Keratinocyte (primary cell): ENCODE measurements around the gene TXNL1. TPM values are rescaled to one million over a fixed set of nuclear protein-coding genes. Genes with fewer than 3 reads are reported as not detected.

Source experiments
- DNase-seq: peaks from one replicate; pipeline ENCODE4 v3.0.0-alpha.2; 2011; ENCODE audit warnings: low read depth, missing footprints, low spot score
- FAIRE-seq: peaks from 2 replicates; lab custom pipeline; 2011; peaks lifted over from hg19 to GRCh38; lab: Jason Lieb, UNC
- H2AFZ ChIP-seq: 2 replicates; pipeline ENCODE4 v1.6.0; 2012; ENCODE audit warnings: low read length, control low read depth, inconsistent platforms; ENCODE audit not compliant: control insufficient read depth
- H3K27ac ChIP-seq: 2 replicates; pipeline ENCODE4 v1.5.1; 2011; ENCODE audit warnings: low read length; ENCODE audit not compliant: control insufficient read depth, insufficient read depth
- H3K27me3 ChIP-seq: 3 replicates; pipeline ENCODE4 v1.6.0; 2011; ENCODE audit warnings: low read length; ENCODE audit not compliant: control insufficient read depth, insufficient read depth; ENCODE audit errors: extremely low read depth
- H3K36me3 ChIP-seq, 2 experiments: 2 replicates in 1 of 2; 3 replicates in 1 of 2; pipeline ENCODE4 v1.5.1; 2011; ENCODE audit warnings: low read length in 2 of 2, mild to moderate bottlenecking in 1 of 2; ENCODE audit not compliant: control insufficient read depth in 2 of 2, insufficient read depth in 2 of 2; ENCODE audit errors: extremely low read depth in 1 of 2
- H3K4me1 ChIP-seq: 3 replicates; pipeline ENCODE4 v1.5.1; 2011; ENCODE audit warnings: low read length; ENCODE audit not compliant: control insufficient read depth, insufficient read depth; ENCODE audit errors: extremely low read depth
- H3K4me2 ChIP-seq: 3 replicates; pipeline ENCODE4 v1.6.0; 2011; ENCODE audit warnings: low read depth, low read length; ENCODE audit not compliant: control insufficient read depth, insufficient read depth; ENCODE audit errors: extremely low read depth
- H3K4me3 ChIP-seq, 3 experiments: fragments of 200-600 bp in 1 of 3; sonication (generic) in 1 of 3; 2 replicates in 2 of 3; 3 replicates in 1 of 3; pipeline ENCODE4 v1.5.1; 2011 to 2016; ENCODE audit warnings: low read length in 3 of 3, mild to moderate bottlenecking in 3 of 3, control low read depth in 2 of 3, inconsistent platforms in 1 of 3, low read depth in 1 of 3, mixed read lengths in 1 of 3, mixed run types in 1 of 3, moderate library complexity in 1 of 3; ENCODE audit not compliant: control insufficient read depth in 2 of 3, insufficient read depth in 2 of 3; ENCODE audit errors: extremely low read depth in 1 of 3
- H3K79me2 ChIP-seq: 2 replicates; pipeline ENCODE4 v1.6.0; 2012; ENCODE audit warnings: low read length; ENCODE audit not compliant: control insufficient read depth, insufficient read depth
- H3K9ac ChIP-seq: 3 replicates; pipeline ENCODE4 v1.6.0; 2011; ENCODE audit warnings: low read length; ENCODE audit not compliant: control insufficient read depth, insufficient read depth; ENCODE audit errors: extremely low read depth
- H3K9me1 ChIP-seq: 3 replicates; pipeline ENCODE4 v1.6.0; 2011; ENCODE audit warnings: low read length; ENCODE audit not compliant: control insufficient read depth, insufficient read depth; ENCODE audit errors: extremely low read depth
- H3K9me3 ChIP-seq: 2 replicates; pipeline ENCODE4 v1.5.1; 2012; ENCODE audit warnings: low read depth, low read length; ENCODE audit not compliant: control insufficient read depth
- H4K20me1 ChIP-seq: 3 replicates; pipeline ENCODE4 v1.6.0; 2011; ENCODE audit warnings: low read length; ENCODE audit not compliant: control insufficient read depth, insufficient read depth; ENCODE audit errors: extremely low read depth
- EZH2 ChIP-seq: IDR thresholded peaks from one replicate; pipeline ENCODE4 v1.6.1; 2012; ENCODE audit warnings: inconsistent platforms, mild to moderate bottlenecking, low read length, moderate library complexity
- dilution Hi-C: fragments of 300-500 bp; cut with MboI; formaldehyde crosslinking; loops from one replicate; pipeline ENCODE4 v1.7.0; 2020; ENCODE audit warnings: low sequenced_read_pairs; ENCODE audit not compliant: extremely low pct_ligation_motif_present
- polyA plus RNA-seq, 5 experiments: library from polyadenylated mRNA; depleted of rRNA in 3 of 5; stranded (reverse) in 3 of 5; stranded (forward) in 1 of 5; unstranded in 1 of 5; fragments of >200 nt; gene quantifications; 1 replicate in 1 of 5; 2 replicates in 3 of 5; 3 replicates in 1 of 5; pipeline versions ENCODE4 v1.2.1 to v1.2.3, GENCODE V29; 2011 to 2012; ENCODE audit warnings: missing spikeins in 2 of 5, low read depth in 1 of 5, low replicate concordance in 1 of 5
- TF ChIP-seq, protein P1 (sequence below), 3 experiments: IDR thresholded peaks in 1 of 3; conservative IDR thresholded peaks in 1 of 3; optimal IDR thresholded peaks in 1 of 3; 2 replicates in 2 of 3; 3 replicates in 1 of 3; pipeline versions ENCODE3 to v1.5.1; 2011; ENCODE audit warnings: low read length in 3 of 3, mild to moderate bottlenecking in 3 of 3, moderate library complexity in 2 of 3, control low read depth in 1 of 3, inconsistent platforms in 1 of 3; ENCODE audit not compliant: insufficient read depth in 2 of 3; ENCODE audit errors: extremely low read depth in 1 of 3

TXNL1 gene
- polyA plus RNA-seq, 1 donor (not counting 4 experiments of a cell fraction or from before 2014, with no cell fraction given): 92.5 TPM

DNA sequence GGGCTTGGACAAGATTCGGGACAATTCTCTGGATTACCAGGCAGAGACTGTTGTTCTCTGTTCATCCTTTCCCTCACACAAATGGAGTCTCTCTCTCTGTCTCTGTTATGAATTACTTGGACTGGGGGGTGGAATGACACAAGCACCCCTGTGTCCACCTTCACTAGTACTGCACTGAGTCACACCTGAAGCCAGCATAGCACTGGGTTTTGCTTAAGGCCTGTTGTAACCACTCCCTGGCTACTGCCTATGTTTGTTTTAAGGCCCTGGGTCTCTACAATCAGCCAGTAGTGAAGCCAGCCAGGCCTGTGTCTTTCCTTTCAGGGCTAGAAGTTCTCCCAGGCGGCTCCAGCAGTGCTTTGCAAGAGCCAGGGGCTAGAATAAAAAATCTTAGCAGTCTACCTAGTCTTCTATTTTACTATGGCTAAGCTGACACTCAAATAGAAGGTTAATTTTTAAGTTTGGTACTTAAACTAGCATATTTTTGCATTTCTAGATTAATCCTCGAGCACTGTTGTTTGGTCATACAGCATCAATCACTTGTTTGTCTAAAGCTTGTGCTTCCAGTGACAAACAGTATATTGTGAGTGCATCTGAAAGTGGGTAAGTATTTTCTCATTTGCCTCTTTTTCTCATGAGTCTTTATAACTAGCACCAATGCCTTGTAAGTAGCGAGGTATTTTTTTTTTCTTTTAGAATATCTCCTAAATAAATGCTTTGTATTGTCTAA lies 40.6 kb upstream of the TXNL1 start:
- no peak for TF ChIP-seq EZH2
- TF ChIP-seq, protein P1, sequence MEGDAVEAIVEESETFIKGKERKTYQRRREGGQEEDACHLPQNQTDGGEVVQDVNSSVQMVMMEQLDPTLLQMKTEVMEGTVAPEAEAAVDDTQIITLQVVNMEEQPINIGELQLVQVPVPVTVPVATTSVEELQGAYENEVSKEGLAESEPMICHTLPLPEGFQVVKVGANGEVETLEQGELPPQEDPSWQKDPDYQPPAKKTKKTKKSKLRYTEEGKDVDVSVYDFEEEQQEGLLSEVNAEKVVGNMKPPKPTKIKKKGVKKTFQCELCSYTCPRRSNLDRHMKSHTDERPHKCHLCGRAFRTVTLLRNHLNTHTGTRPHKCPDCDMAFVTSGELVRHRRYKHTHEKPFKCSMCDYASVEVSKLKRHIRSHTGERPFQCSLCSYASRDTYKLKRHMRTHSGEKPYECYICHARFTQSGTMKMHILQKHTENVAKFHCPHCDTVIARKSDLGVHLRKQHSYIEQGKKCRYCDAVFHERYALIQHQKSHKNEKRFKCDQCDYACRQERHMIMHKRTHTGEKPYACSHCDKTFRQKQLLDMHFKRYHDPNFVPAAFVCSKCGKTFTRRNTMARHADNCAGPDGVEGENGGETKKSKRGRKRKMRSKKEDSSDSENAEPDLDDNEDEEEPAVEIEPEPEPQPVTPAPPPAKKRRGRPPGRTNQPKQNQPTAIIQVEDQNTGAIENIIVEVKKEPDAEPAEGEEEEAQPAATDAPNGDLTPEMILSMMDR (optimal IDR thresholded peaks at IDR 0.05 in 1 of 3, IDR thresholded peaks at IDR 0.05 in 1 of 3, conservative IDR thresholded peaks at IDR 0.05 in 1 of 3; ENCODE audit: extremely low read depth in 1 of 3, insufficient read depth in 2 of 3, low read length in 3 of 3): no peak
- H3K27me3 ChIP-seq: no peaks in the 10 kb centered on the region
- no peaks in the 10 kb centered on the region for H3K9me1 ChIP-seq
- H3K9me3 ChIP-seq: no peaks in the 10 kb centered on the region
- no peak for DNase-seq
- H3K36me3 ChIP-seq: no peaks in the 10 kb centered on the region
- H3K4me1 ChIP-seq: no peaks in the 10 kb centered on the region
- H3K79me2 ChIP-seq: no peaks in the 10 kb centered on the region
- no peak overlapping the region for H3K27ac ChIP-seq
- H4K20me1 ChIP-seq: no peaks in the 10 kb centered on the region
- no peak overlapping the region for H3K9ac ChIP-seq
- no peak overlapping the region for H2AFZ ChIP-seq
- no peak overlapping the region for H3K4me2 ChIP-seq
- H3K4me3 ChIP-seq: no peak overlapping the region
- dilution Hi-C loops: no loop called here
- no peak for FAIRE-seq

DNA sequence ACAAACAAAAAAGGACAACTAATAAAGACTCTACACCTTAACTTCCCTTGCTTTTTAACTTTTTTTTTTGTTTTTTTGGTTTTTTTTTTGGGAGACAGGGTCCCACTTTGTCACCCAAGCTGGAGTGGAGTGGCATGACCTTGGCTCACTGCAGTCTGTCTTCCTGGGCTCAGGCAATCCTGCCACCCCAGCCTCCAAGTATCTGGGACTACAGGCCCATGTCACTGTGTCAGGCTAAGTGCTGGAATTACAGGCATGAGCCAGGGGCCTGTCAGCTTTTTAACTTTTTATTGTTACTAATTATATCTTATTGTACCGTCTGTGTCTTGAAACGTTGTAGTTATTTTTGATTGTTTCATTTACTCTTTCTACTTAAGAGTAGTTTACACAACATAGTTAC lies 38.2 kb upstream of the TXNL1 start:
- Histone ChIP-seq H3K9me3 (no peaks in the 10 kb centered on the region), H3K27me3 (no peaks in the 10 kb centered on the region), H3K9ac (no peak overlapping the region), H3K4me1 (no peaks in the 10 kb centered on the region), H3K36me3 (no peaks in the 10 kb centered on the region), H3K4me3 (no peak overlapping the region), H3K27ac (no peak overlapping the region), H3K4me2 (no peak overlapping the region), H3K9me1 (no peaks in the 10 kb centered on the region), H4K20me1 (no peaks in the 10 kb centered on the region), H2AFZ (no peak overlapping the region), H3K79me2 (no peaks in the 10 kb centered on the region)
- TF ChIP-seq, protein P1 (optimal IDR thresholded peaks at IDR 0.05 in 1 of 3, IDR thresholded peaks at IDR 0.05 in 1 of 3, conservative IDR thresholded peaks at IDR 0.05 in 1 of 3; ENCODE audit: extremely low read depth in 1 of 3, insufficient read depth in 2 of 3, low read length in 3 of 3): no peak
- no peak for TF ChIP-seq EZH2
- no peak for FAIRE-seq
- dilution Hi-C loops: no loop called here
- DNase-seq: no peak
